Activated CD4-positive, alpha-beta T cell treated with anti-CD3 and anti-CD28 coated beads, Interleukin-2, amount 50 U/mL, for 4 hours (primary cell): ENCODE measurements around the gene SH3BGRL3.
A peak's percentile ranks its signal among the peaks of the same experiment; 100 is the strongest.

Experiments
- DNase-seq, 2 experiments: peaks; one replicate each; pipeline ENCODE4 v3.0.0-alpha.2; 2020

The SH3BGRL3 gene

GRCh38 chr1:26278303-26278702, 1.6 kb upstream of the SH3BGRL3 start:
- no peak for DNase-seq

GRCh38 chr1:26278724-26279455, 996 bp upstream of the SH3BGRL3 start:
- peak in 1 of 2 experiments; percentile 34 for DNase-seq

- no peak for DNase-seq
Measured at GRCh38 chr1:26280333-26281042, 602 bp downstream of the SH3BGRL3 start.

GRCh38 chr1:26281091-26281958, 1.4 kb downstream of the SH3BGRL3 start:
- no peak for DNase-seq

- DNase-seq: no peak
Measured at GRCh38 chr1:26281971-26282370, 2.1 kb downstream of the SH3BGRL3 start.

- DNase-seq: no peak
Measured at GRCh38 chr1:26282401-26282918, 2.6 kb downstream of the SH3BGRL3 start.

GRCh38 chr1:26283279-26283853, 3.5 kb downstream of the SH3BGRL3 start:
- DNase-seq: no peak

GRCh38 chr1:26283871-26284596, 4.1 kb downstream of the SH3BGRL3 start:
- no peak for DNase-seq

- DNase-seq: peak; percentile 98
Measured at GRCh38 chr1:26284597-26285347, 4.9 kb downstream of the SH3BGRL3 start.

GRCh38 chr1:26285366-26286063, 5.6 kb downstream of the SH3BGRL3 start:
- DNase-seq: no peak

GRCh38 chr1:26286064-26286416, 6.2 kb downstream of the SH3BGRL3 start:
- no peak for DNase-seq

- DNase-seq: peak; percentile 40
Measured at GRCh38 chr1:26287033-26287711, 7.3 kb downstream of the SH3BGRL3 start.

- no peak for DNase-seq
Measured at GRCh38 chr1:26287811-26288210, 7.9 kb downstream of the SH3BGRL3 start.

GRCh38 chr1:26288311-26288941, 8.5 kb downstream of the SH3BGRL3 start:
- DNase-seq: peak; percentile 71 to 73

- no peak for DNase-seq
Measured at GRCh38 chr1:26289158-26290059, 9.5 kb downstream of the SH3BGRL3 start.

- no peak for DNase-seq
Measured at GRCh38 chr1:26290122-26290881, 10.4 kb downstream of the SH3BGRL3 start.

GRCh38 chr1:26290882-26291261, 11.0 kb downstream of the SH3BGRL3 start:
- no peak for DNase-seq

- DNase-seq: no peak
Measured at GRCh38 chr1:26291433-26291832, 11.5 kb downstream of the SH3BGRL3 start.
